HG02970 (cell line): ENCODE data around the gene UVRAG.
"Not testable (repeated sequence)": the region's sequence is repeated elsewhere in the genome, so short reads cannot be mapped to it uniquely, and the experiment has no call there.

Source experiments
- ATAC-seq: cut with Tn5 transposase; IDR thresholded peaks from one replicate; pipeline ENCODE4 v1.9.1; 2021; ENCODE audit warnings: mild to moderate bottlenecking, moderate library complexity, moderate number of reproducible peaks; ENCODE audit not compliant: unreplicated experiment, low FRiP score

UVRAG gene

DNA sequence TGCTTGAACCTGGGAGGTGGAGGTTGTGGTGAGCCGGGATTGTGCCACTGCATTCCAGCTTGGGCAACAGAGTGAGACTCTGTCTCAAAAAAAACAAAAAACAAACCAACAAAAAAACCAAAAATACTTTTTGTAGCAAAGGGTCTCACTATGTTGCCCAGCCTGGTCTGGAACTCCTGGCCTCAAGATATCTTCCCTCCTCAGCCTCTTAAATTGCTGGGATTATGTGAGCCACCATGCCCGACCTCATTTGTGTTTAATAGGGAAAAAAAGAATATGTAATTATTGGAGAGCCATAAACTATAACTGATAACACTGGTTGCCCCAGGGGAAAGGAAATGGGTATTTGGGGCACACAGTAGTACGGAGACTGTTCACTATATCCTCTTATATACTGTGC, 19.7 kb downstream of the UVRAG start:
- no peak for ATAC-seq

DNA sequence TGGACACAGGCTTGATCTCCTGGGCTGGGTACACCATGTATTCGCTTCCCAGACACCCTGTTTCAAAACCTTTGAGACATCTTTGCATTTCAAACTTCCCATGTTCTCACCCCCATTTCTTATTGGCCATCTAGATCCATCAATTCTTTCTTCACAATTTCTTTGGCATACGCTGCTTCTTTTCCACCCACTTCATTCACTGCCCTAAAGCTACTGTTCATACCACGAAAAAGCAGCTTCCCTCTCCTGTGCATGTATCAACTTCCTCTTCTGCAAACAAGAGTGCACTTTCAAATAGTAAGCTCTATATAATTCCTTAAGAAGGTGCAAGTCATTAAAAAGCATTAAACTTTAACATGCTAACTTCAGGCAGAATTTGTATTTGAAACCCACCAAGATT, 21.4 kb downstream of the UVRAG start:
- ATAC-seq: no peak

DNA sequence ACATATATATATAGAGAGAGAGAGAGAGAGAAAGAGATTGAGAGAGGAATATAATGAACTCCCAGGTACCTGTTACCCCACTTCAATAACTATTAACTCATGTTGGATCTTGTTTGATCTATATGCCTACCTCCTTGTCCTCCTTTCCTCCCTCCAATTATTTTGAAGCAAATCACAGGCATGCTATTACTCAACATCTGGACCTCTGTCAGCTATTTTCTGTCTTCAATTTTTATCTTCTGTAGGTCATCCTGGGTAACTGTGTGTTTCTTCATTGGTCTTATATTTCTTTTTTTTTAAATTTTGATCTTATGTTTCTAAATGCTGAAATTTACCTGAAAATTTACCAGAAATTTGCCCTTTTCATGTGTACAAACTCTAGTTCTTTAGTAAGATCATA, 24.8 kb downstream of the UVRAG start:
- no peak for ATAC-seq

DNA sequence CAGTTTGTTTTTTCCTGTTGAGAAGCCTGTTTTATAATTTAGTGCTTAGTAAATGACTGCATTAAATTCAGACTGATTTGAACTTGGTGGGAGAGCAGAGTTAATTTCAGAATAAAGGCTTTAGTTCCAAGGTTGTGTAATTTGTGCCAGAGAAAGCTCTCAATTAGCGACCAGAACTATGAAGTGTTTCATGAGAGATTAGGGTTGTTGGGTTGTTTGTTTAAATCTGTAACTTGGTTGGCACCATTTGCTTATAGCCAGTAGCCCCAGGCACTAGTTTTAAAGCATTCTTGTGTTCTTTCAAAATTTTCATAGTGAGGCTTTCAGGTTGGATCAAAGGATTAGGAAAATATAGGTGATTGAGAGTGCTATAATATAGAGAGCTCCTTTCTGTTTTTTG, 25.5 kb downstream of the UVRAG start:
- ATAC-seq: no peak

DNA sequence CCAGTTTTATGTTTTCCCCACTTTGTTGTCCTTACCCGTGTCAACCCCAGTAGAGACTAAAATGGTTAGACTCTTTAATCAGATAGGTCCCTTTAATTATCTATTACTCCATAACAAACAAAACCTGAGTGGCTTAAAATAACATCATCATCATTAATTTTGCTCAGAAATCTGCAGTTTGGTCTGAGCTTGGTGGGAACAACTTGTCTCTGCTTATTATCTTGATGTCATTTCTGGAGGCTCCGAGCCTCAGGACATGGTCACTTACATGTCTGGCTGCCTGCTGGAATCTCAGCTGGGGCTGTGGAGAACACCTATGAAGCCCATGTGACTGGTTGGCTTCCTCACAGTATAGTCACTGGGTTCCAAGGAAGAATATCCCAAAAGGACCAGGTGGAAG, 26.7 kb downstream of the UVRAG start:
- no peak for ATAC-seq

DNA sequence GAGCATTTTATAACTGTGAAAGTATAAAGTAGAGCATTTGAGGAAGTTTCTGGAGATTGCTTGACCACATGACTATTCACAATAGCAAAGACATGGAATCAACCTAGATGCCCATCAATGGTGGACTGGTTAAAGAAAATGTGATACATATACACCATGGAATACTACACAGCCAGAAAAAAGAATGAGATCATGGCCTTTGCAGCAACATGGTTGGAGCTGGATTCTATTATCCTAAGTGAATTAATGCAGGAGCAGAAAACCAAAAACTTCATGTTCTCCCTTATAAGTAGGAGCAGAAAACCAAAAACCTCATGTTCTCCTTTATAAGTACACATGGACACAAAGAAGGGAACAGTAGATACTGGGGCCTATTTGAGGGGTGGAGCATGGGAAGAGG, 30.3 kb downstream of the UVRAG start:
- ATAC-seq: no peak

DNA sequence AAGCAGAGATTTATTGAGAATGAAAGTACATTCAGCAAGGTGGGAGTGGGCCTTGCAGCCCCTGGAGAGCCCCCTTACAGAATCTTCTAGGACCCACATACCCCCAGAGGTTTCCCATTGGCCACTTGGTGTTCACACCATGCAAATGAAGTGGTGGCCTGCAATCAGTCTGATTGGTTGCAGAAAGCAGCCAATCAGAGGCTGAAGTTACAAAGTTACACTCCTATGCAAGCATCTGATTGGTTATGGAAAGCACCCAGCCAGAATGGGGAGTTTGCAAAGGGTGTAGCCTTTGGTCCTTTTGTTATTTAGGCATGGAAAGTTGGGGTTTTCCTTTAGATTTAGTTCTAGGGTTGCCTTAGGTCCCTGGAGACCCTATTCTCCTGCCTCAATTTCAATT, 34.9 kb downstream of the UVRAG start:
- no peak for ATAC-seq

DNA sequence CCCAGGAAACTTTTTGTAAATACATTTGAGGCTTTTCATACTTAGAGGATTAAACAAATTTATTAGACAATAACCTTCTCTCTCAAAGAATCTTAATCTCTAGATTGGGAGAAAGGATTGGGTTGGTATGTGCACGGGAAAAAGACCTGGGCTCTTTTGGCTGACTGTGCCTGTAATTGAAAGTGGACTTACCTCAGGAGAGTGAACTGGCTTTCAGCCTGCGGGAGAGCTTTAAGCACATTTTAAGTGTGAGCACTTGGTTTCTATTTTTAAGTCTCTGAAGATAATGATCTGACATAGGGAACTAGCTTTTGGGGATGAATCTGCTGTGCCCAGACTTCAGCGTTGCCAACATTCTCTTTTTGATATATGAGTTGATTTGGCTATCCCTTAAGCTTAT, 35.8 kb downstream of the UVRAG start:
- no peak for ATAC-seq

DNA sequence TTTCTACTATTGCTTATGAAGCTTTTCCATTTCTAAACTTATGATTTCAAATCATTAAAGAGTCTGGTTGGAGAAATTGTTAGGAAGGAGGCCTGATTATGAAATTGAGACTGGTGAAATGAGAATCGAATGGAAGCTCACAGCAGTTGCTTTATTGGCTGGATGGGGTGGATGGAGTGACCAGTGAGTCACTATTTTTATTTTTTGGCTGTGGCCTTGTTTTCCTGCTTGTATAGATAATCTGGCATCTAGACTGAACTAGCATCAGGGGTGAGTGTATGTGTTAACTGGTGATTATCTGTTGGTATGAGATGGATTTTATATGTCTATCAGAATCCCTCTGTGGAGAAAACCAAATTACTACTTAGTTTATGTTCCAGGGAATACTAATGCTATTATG, 36.2 kb downstream of the UVRAG start:
- no peak for ATAC-seq

DNA sequence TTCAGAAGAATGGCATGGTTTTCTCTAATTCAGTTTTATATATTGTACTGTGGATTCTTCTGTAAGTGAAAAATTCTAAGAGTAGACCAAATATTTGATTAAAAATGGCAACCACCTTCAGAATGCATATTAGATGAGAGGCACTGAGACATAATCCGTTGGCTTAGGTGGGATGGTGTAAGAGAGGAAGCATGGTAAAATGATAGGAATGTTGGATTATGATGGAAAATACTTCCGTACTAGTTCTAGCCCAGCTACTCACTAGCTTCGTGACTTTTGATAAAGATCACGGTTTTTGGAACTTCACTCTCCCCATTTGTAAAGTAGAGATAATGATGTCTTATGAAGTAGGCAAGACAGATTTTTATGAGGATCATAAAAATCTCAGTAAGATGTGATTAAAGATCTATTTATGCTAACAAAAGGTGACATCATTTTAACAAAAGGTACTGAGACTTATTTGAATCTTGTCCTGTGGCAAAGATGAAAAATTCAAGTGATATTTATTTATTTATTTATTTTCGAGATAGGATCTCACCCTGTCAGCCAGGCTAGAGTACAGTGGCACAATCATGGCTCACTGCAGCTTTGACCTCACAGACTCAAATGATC, 37.5 kb downstream of the UVRAG start:
- no peak for ATAC-seq

DNA sequence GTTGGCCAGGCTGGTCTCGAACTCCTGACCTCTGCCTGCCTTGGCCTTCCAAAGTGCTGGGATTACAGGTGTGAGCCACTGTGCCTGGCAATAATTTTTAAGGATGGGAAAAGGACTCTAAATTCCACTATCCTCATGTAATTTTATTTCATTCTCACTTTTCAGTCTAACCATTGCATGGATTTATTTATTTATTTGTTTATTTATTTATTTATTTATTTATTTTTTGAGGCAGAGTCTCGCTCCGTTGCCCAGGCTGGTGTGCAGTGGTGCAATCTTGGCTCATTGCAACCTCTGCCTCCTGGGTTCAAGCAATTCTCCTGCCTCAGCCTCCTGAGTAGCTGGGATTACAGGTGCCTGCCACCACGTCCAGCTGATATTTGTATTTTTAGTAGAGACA, 38.6 kb downstream of the UVRAG start:
- not testable (repeated sequence) for ATAC-seq

DNA sequence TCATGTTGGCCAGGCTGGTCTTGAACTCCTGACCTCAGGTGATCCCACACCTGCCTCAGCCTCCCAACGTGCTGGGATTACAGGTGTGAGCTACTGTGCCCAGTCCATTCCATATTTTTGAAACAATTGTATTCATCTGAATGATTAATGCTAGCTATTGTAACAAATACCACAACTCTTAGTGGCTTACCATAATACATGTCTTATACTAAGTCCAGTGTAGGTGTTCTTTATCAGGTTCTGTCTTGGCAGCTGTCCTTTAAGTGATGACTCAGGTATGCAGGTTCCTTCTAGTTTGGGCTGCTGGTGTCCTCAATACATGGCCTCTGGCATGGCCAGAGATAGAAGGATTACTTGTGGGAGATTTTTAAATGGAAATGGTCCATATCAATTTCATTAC, 39.0 kb downstream of the UVRAG start:
- ATAC-seq: no peak

DNA sequence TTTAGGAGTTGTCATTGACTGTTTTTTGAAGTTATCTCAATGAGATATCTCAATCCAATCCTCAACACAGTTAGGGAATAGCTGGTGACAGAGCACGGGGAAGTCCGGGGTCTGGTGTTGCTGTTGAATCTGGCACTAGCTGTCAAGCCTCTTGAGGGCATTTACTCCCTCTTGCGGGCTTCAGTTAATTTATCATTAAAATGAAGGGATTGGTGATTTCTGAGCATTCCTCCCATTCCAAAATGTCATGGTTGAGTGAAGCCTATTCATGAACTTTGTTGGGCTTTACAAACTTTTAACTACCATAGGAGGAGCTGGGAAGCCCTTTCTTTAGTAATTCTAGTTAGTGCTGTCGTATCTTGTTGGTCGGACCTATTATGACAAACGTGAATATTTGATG, 40.2 kb downstream of the UVRAG start:
- no peak for ATAC-seq

DNA sequence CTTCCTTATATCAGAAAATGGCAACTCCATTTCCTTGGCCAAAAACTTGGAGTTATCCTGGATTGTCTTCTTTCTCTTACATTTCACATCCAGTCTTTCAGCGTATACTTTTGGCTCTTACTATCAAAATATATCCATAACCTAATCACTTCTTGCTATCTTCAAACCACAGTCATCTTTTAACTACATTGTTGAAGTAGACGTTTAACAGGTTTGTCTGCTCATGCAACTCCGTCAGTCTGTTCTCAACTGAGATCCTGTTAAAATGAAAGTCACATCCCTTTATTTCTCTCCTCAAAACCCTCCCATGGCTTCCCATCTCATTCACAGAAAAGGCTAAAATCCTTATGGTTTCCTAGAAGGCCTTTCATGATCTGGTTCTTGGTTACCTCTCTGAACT, 41.9 kb downstream of the UVRAG start:
- ATAC-seq: no peak

DNA sequence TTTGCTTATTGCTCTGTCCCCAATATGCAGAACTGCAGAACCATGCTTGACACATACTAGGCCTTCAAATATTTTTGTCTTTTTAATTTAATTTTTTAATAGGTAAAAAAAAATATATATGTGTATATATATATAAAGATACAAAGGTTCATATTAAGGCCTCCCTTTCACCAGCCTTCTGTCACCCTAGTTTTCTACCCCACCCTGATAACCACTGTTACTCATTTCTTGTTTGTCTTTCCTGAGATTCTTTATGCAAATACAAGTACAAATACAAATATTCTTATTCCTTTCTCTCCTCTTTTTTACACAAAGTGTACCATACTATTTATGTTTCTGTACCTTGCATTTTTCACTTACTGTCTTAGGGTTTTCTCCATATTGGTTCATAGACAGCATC, 43.0 kb downstream of the UVRAG start:
- ATAC-seq: no peak

DNA sequence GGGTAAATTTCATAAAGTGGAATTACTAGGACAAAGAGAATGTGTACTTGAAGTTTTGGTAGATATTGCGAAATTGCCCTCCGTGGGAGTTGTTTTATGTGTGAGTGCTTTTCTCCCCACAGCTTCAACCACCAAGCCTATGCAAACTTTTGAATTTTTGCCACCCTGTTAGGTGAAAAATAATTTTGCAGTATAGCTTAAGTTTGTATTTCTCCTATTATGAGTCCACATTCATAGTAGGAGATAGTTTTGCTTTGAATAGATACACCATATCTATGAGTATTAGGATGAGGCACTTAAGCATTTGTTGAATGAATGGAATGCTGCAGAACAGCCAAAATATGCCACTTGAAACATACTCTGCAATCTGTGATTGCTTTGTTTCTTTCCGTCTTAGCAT, 43.6 kb downstream of the UVRAG start:
- no peak for ATAC-seq

DNA sequence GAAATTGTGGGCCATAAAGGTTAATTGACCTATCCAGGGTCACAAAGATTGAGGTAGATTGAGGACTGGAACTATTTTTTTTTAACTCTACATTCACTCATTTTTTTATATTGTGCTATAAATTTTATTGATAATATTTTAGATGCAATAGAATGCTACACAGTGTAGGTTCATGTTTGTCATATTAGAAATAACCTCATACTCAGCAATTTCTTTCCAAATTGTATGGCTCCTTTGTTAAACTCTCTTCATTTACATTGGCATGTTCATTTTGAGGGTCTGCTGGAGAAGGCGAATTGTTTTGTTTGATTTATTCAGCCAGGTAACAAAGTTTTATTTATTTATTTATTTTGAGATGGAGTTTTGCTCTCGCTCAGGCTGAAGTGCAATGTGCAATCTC, 44.6 kb downstream of the UVRAG start:
- ATAC-seq: no peak

DNA sequence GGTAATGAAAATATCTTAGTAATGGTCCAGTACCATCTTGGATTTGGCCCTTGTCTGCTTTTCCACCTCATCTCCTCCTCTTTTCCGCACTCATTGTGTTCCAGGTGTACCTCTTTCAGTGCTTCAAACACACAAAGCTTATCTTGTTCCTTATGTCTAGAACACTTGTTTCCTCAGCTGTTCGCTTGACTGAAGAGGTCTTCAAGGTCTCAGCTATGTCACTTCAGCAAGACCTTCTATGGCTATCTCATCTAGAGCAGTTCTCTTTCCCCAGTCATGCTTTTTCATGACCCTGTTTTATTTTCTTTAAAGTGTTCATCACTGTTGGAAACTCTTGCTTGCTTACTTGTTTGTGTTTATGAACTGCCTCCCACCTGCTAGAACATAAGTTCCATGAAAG, 47.4 kb downstream of the UVRAG start:
- no peak for ATAC-seq

DNA sequence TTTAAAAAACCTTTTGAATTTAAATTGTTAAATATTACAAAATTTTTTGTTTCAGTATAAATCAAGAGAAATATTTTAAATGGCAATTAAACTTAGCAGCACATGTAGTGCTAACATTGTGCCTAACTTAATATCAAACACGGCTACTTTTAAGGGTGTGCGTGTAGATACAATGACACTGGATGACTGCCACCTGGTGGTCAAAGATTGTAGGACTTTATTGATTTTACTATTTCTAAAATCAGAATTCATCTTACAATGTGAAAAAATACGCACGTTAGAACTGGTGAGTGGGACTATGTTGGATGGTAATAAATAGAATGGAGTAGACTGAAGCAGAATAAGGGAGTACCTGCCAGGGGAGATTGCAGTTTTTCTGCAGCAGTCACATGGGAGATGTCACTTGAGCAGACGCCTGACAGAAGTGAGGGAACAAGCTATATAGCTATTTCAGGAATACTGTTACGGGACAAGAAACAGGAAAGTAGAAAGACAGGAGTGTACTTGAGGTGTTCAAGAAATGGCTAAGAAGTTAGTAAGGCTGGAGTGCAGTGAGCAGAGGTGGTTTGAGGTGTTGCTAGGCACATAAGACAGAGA, 52.9 kb downstream of the UVRAG start:
- ATAC-seq: no peak

DNA sequence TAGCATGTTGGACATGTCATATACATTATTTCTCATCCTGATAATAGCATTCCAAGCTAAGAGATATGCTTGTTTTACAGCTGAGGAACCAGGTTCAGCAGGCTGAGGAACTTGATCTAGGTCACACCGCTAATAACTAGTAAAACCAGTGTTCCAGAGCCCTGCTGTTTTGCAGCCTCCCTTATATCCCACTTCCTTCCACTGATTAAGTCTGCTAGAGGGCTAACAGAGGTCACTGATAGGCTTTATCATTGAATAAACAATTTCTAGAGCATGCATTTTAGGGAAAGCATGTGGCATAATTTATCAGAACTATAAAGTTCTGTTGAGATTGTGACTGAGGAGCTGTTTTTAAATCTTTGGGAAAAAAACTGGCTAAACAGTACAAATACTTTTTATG, 54.0 kb downstream of the UVRAG start:
- ATAC-seq: no peak

DNA sequence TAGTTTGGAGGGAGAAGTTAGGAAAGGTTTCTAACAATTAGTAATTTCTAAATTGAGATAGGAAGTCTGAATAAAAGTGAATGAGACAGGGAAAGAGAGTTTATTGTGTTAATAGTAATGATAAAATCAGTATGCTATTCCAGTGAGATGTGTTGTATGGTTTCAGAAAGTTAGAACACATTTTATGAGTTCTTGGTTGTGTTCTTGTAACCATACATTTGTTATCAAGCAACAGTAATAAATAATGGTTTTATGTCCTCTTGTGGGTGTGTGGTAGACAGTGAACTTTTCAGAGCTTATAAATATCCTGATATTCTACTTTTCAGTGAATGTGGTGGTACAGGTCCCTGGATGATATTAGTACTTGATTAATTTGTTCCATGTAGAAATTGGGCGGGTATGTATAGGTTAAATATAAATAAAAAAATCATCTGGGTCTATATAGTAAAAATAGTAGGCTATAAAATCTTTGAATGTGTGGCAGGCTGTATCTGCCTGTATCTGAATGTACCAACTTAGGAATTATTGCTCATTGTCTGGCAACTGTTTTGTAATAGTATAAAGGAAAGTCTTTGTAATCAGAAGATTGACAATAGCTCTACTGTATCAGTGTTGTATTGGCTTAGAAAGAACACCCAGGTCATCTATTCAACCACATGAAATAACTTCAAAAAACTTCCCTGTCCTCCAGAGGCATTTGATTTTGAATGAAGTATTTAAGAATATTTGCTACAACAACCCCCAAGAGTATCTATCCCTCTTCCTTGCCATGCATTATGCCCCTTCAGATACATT, 54.8 kb downstream of the UVRAG start:
- ATAC-seq: no peak

DNA sequence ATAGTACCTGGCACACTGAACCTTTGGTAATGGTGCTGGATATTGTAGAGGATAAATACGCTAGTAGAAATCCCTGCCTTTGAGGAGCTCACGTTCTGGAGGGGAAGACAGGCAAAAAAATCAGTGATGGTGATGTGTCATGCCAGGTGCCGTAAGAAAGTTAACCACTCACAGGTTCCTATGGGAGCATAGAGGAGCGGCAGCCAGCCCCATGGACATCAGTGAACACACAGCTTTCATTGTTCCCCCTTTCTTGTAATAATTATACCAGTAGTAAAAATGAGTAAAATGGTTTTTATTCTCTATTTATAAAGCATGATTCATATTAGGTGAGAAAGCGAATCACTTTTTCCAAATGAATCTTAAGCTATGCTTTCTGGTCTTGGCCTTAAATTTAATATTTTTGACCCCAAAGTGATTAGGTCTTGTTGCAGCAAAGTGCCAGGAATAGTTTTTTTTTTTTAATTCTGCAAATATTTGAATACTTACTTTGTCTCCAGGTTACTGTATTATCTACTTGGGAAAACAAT, 57.9 kb downstream of the UVRAG start:
- ATAC-seq: no peak
